ENCODE data around the gene GPR183.

- TF ChIP-seq CTCF (IDR thresholded peaks at IDR 0.05) (no peak), POLR2A (IDR thresholded peaks at IDR 0.05) (no peak)
Observed at GRCh38 chr13:99295488-99296252, 11.5 kb downstream of the GPR183 start.
